HUES48 (cell line): ENCODE results near the gene MFF.
"Not testable (repeated sequence)": the region's sequence is repeated elsewhere in the genome, so short reads cannot be mapped to it uniquely, and the experiment has no call there.

Experiments used
- H3K27ac ChIP-seq: one replicate; pipeline ENCODE4 v1.7.0; 2013; ENCODE audit warnings: low read depth, low read length, inconsistent platforms
- H3K27me3 ChIP-seq: 2 replicates; pipeline ENCODE4 v1.6.1; 2013; ENCODE audit warnings: mild to moderate bottlenecking, low read length; ENCODE audit not compliant: control insufficient read depth, insufficient read depth
- H3K36me3 ChIP-seq: 2 replicates; pipeline ENCODE4 v1.6.1; 2013; ENCODE audit warnings: low read length; ENCODE audit not compliant: control insufficient read depth, insufficient read depth
- H3K4me1 ChIP-seq: 2 replicates; pipeline ENCODE4 v1.6.1; 2013; ENCODE audit warnings: mild to moderate bottlenecking, low read length; ENCODE audit not compliant: control insufficient read depth, insufficient read depth
- H3K4me3 ChIP-seq: 2 replicates; pipeline ENCODE4 v1.5.1; 2013; ENCODE audit warnings: mild to moderate bottlenecking, low read depth, low read length
- H3K9ac ChIP-seq: 2 replicates; pipeline ENCODE4 v1.6.1; 2013; ENCODE audit warnings: mild to moderate bottlenecking, low read depth, low read length, moderate library complexity
- H3K9me3 ChIP-seq: 2 replicates; pipeline ENCODE4 v1.6.1; 2013; ENCODE audit warnings: low read length; ENCODE audit not compliant: control insufficient read depth, insufficient read depth

Gene MFF

GRCh38 chr2:227377467-227378351 lies 52.7 kb downstream of the MFF start:
- H3K9ac ChIP-seq = no peak overlapping the region
- H3K27ac ChIP-seq = no peak overlapping the region

GRCh38 chr2:227378371-227378782 lies 53.3 kb downstream of the MFF start:
- H3K9ac ChIP-seq = no peak overlapping the region
- no peaks in the 10 kb centered on the region for H3K9me3 ChIP-seq
- H3K4me3 ChIP-seq = no peak overlapping the region
- H3K27me3 ChIP-seq = no peaks in the 10 kb centered on the region
- H3K4me1 ChIP-seq = 0 out of 2 replicates have a peak, but pooled peaks cover 11% of the 10 kb centered on the region
- no peak overlapping the region for H3K27ac ChIP-seq
- no peaks in the 10 kb centered on the region for H3K36me3 ChIP-seq

More at GRCh38 chr2:227377467-227378351, 52.7 kb downstream of the MFF start:
- Histone ChIP-seq H3K4me1 (0 out of 2 replicates have a peak, but pooled peaks cover 11% of the 10 kb centered on the region), H3K27me3 (no peaks in the 10 kb centered on the region), H3K36me3 (no peaks in the 10 kb centered on the region), H3K4me3 (no peak overlapping the region), H3K9me3 (no peaks in the 10 kb centered on the region)

GRCh38 chr2:227379095-227379494 lies 54.0 kb downstream of the MFF start, which contains the start of gene TM4SF20:
Gene TM4SF20, minus strand, starts transcription at chr2:227379306. Its CDS starts 38 bp downstream, at chr2:227379268.
- H3K27ac ChIP-seq = no peak within 1 kb of the TSS
- no peaks in the 10 kb centered on the region for H3K9me3 ChIP-seq
- H3K27me3 ChIP-seq = no peaks in the 10 kb centered on the region
- no peak within 1 kb of the TSS for H3K4me3 ChIP-seq
- no peak within 1 kb of the TSS for H3K9ac ChIP-seq
- H3K36me3 ChIP-seq = no peaks in the 10 kb centered on the region
- 0 out of 2 replicates have a peak, but pooled peaks cover 11% of the 10 kb centered on the region for H3K4me1 ChIP-seq

- not testable (repeated sequence) for H3K4me3 ChIP-seq, H3K27ac ChIP-seq, H3K9ac ChIP-seq, H3K27me3 ChIP-seq, H3K4me1 ChIP-seq, H3K36me3 ChIP-seq, H3K9me3 ChIP-seq
Measured at GRCh38 chr2:227382241-227382835, 57.3 kb downstream of the MFF start.

GRCh38 chr2:227383686-227384085 lies 58.6 kb downstream of the MFF start:
- no peaks in the 10 kb centered on the region for H3K9me3 ChIP-seq
- H3K4me3 ChIP-seq = no peak overlapping the region
- H3K4me1 ChIP-seq = no peaks in the 10 kb centered on the region
- no peaks in the 10 kb centered on the region for H3K36me3 ChIP-seq
- H3K27ac ChIP-seq = no peak overlapping the region
- no peak overlapping the region for H3K9ac ChIP-seq
- H3K27me3 ChIP-seq = no peaks in the 10 kb centered on the region

GRCh38 chr2:227386630-227387029 lies 61.6 kb downstream of the MFF start:
- H3K9me3 ChIP-seq = no peaks in the 10 kb centered on the region
- H3K27ac ChIP-seq = no peak overlapping the region

GRCh38 chr2:227387583-227387982 lies 62.5 kb downstream of the MFF start, which contains the start of gene SCYGR1:
Gene SCYGR1, minus strand, starts transcription at chr2:227387949. Its CDS starts 0 bp downstream, at chr2:227387949.
- H3K4me1 ChIP-seq, H3K36me3 ChIP-seq, H3K27me3 ChIP-seq, H3K9ac ChIP-seq, H3K4me3 ChIP-seq, H3K27ac ChIP-seq, H3K9me3 ChIP-seq: not testable (repeated sequence)

More at GRCh38 chr2:227386630-227387029, 61.6 kb downstream of the MFF start:
- Histone ChIP-seq H3K4me3 (no peak overlapping the region), H3K9ac (no peak overlapping the region), H3K27me3 (no peaks in the 10 kb centered on the region), H3K36me3 (no peaks in the 10 kb centered on the region), H3K4me1 (no peaks in the 10 kb centered on the region)

- Histone ChIP-seq H3K4me1 (no peaks in the 10 kb centered on the region), H3K27ac (no peak overlapping the region), H3K4me3 (no peak overlapping the region)
Measured at GRCh38 chr2:227388537-227389011, 63.5 kb downstream of the MFF start.

GRCh38 chr2:227389231-227389630 lies 64.2 kb downstream of the MFF start:
- Histone ChIP-seq H3K36me3 (no peaks in the 10 kb centered on the region), H3K27me3 (no peaks in the 10 kb centered on the region), H3K27ac (no peak overlapping the region), H3K9me3 (no peaks in the 10 kb centered on the region), H3K4me1 (no peaks in the 10 kb centered on the region), H3K9ac (no peak overlapping the region), H3K4me3 (no peak overlapping the region)

More at GRCh38 chr2:227388537-227389011, 63.5 kb downstream of the MFF start:
- Histone ChIP-seq H3K27me3 (no peaks in the 10 kb centered on the region), H3K9ac (no peak overlapping the region), H3K36me3 (no peaks in the 10 kb centered on the region), H3K9me3 (no peaks in the 10 kb centered on the region)

- Histone ChIP-seq H3K27ac (no peak overlapping the region), H3K4me3 (no peak overlapping the region), H3K36me3 (no peaks in the 10 kb centered on the region), H3K9me3 (no peaks in the 10 kb centered on the region), H3K9ac (no peak overlapping the region), H3K4me1 (no peaks in the 10 kb centered on the region), H3K27me3 (no peaks in the 10 kb centered on the region)
Measured at GRCh38 chr2:227389661-227390060, 64.6 kb downstream of the MFF start.
